Heart left ventricle (tissue), 16 donors: ENCODE results near the gene CRIM1. TPM values are rescaled to one million over a fixed set of nuclear protein-coding genes. Genes with fewer than 3 reads are reported as not detected.

Experiments
- ATAC-seq, 4 donors: fragments of 200-7000 bp; cut with Tn5 transposase; one replicate each; pipeline ENCODE4 v1.9.1; 2020 to 2022; ENCODE audit warnings: moderate library complexity in 4 of 4, mild to moderate bottlenecking in 3 of 4, moderate number of reproducible peaks in 1 of 4
- DNase-seq, 5 donors: peaks; one replicate each; pipeline ENCODE4 v3.0.0-alpha.2; 2020
- H3K27ac ChIP-seq, 12 donors: fragments of 200-600 bp; sonication (generic) in 4 of 12; one replicate each; pipeline versions ENCODE4 v1.5.0 to v1.8.0; 2016 to 2022; ENCODE audit warnings: mild to moderate bottlenecking in 2 of 12
- H3K27me3 ChIP-seq, 9 donors: fragments of 200-600 bp; sonication (generic) in 2 of 9; one replicate each; pipeline versions ENCODE4 v1.5.1 to v1.8.0; 2016 to 2022; ENCODE audit warnings: mild to moderate bottlenecking in 3 of 9
- H3K36me3 ChIP-seq, 9 donors: fragments of 200-600 bp; sonication (generic) in 2 of 9; one replicate each; pipeline versions ENCODE4 v1.5.0 to v1.8.0; 2018 to 2022; ENCODE audit warnings: mild to moderate bottlenecking in 2 of 9
- H3K4me1 ChIP-seq, 12 donors: fragments of 200-600 bp; sonication (generic) in 4 of 12; one replicate each; pipeline versions ENCODE4 v1.5.0 to v1.8.0; 2016 to 2022; ENCODE audit warnings: mild to moderate bottlenecking in 3 of 12
- H3K4me3 ChIP-seq, 12 donors: fragments of 200-600 bp; sonication (generic) in 4 of 12; one replicate each; pipeline versions ENCODE4 v1.5.0 to v1.8.0; 2017 to 2022; ENCODE audit warnings: mild to moderate bottlenecking in 9 of 12, moderate library complexity in 4 of 12
- H3K9me3 ChIP-seq, 12 donors: fragments of 200-600 bp; sonication (generic) in 4 of 12; one replicate each; pipeline versions ENCODE4 v1.5.0 to v1.8.0; 2016 to 2022; ENCODE audit warnings: mild to moderate bottlenecking in 1 of 12
- POLR2A ChIP-seq, 2 donors: fragments of 450-650 bp; IDR thresholded peaks; one replicate each; pipeline ENCODE4 v1.6.1; 2017; ENCODE audit warnings: antibody characterized with exemption in 2 of 2, mild to moderate bottlenecking in 2 of 2, moderate library complexity in 2 of 2
- WGBS, 4 donors: extraction: QIAGEN DNeasy Blood & Tissue Kit in 2 of 4; methylation state at CpG; one replicate each; pipeline versions ENCODE4 v1.1.5 to v1.1.7; 2013 to 2018; 5-methylcytosine and 5-hydroxymethylcytosine counted together
- intact Hi-C, 10 donors: fragments of 100-400 bp; cut with DNase I; formaldehyde crosslinking; loops; one replicate each; pipeline versions ENCODE4 v1.11.1 to v1.14.2; 2022
- polyA plus RNA-seq, 2 donors: library from polyadenylated mRNA; stranded (reverse); fragments of 200-250 nt; gene quantifications; one replicate each; pipeline ENCODE4 v1.2.3, GENCODE V29; 2013
- total RNA-seq, 9 donors: library from RNA; depleted of rRNA in 2 of 9; stranded (reverse); fragments of >200 nt in 2 of 9; fragmentation: NEBNext Ultra II Directional in 3 of 9; extraction: Animal tissue kit (Norgen Biotek cat#: 25700) in 3 of 9; gene quantifications; one replicate each; pipeline versions ENCODE4 v1.1.0 to v1.2.4, GENCODE V29; 2016 to 2023
- TF ChIP-seq, protein P1 (sequence below), 12 donors: fragments of 200-600 bp; sonication (generic) in 4 of 12; IDR thresholded peaks; one replicate each; pipeline versions ENCODE4 v1.5.0 to v1.8.0; 2018 to 2022; ENCODE audit warnings: antibody characterized with exemption in 12 of 12, mild to moderate bottlenecking in 5 of 12
- donor health status: ischemic (EF 13 %, LVEDD 7.1; RV severe dilation, severe dysfunction).
- donor health status: healthy with polysubstance abuse.
- donor health status: DM: no; HTN: yes; CAD: no.
- donor health status: DM: no; HTN: no; CAD: no.
- donor health status: ischemic (EF 25% LVEDD 6.9; RV normal size, moderate dysfunction).
- donor health status: ischemic (EF 25% LVEDD 5.7; RV mildly dilated, moderate dysfunction).
- donor health status: healthy.
- donor health status: DM: yes; HTN: yes; CAD: no.
- donor health status: ischemic (EF 35%, LVEDD 5.7; RV mildly dilated, moderate dysfunction).
- donor health status: nonischemic (EF 11% LVEDD 7.7; RV severe dilation, severe dysfunction).
- donor health status: DM: yes; HTN: yes; CAD: no.
- donor health status: PGD.
- donor health status: ischemic (EF 29% LVEDD 5.4; RV normal size, mild dysfunction).
- donor health status: nonischemic (EF 23%, LVEDD 6.1; RV moderate dilation, normal function).

Gene CRIM1
- total and polyA plus RNA-seq, 11 donors = 14.7 to 120 (median 81.8) TPM

DNA sequence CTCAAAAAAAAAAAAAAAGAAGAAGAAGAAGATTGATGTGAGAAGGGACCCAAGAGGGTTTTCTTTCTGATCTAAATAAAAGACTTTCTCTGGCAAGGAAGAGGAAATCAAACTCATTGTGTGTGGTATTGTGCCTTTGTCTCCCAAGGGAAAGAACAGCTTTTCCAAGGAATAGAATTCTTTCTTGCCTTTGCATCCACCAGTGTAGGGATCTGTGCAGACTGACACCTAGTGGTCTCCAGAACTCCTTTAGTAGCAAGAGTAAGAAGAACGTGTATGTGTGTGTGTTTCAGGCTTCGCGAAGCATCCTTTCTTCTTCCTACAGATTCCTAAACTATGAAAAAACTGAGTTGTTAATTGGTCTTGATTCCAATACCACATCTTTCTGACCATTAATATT is 33.5 kb upstream of the CRIM1 start:
- Histone ChIP-seq H3K4me1 (no peaks in the 10 kb centered on the region), H3K27me3 (no peaks in the 10 kb centered on the region), H3K36me3 (no peaks in the 10 kb centered on the region), H3K4me3 (no peak overlapping the region), H3K9me3 (no peaks in the 10 kb centered on the region), H3K27ac (no peak overlapping the region)
- DNase-seq (no peak), ATAC-seq (peak in 1 of 4 donors; percentile 69)
- WGBS, 4 donors = 42 to 47% (median 45%) methylated on average over 3 of the region's 3 CpGs
- TF ChIP-seq, protein P1, sequence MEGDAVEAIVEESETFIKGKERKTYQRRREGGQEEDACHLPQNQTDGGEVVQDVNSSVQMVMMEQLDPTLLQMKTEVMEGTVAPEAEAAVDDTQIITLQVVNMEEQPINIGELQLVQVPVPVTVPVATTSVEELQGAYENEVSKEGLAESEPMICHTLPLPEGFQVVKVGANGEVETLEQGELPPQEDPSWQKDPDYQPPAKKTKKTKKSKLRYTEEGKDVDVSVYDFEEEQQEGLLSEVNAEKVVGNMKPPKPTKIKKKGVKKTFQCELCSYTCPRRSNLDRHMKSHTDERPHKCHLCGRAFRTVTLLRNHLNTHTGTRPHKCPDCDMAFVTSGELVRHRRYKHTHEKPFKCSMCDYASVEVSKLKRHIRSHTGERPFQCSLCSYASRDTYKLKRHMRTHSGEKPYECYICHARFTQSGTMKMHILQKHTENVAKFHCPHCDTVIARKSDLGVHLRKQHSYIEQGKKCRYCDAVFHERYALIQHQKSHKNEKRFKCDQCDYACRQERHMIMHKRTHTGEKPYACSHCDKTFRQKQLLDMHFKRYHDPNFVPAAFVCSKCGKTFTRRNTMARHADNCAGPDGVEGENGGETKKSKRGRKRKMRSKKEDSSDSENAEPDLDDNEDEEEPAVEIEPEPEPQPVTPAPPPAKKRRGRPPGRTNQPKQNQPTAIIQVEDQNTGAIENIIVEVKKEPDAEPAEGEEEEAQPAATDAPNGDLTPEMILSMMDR (IDR thresholded peaks at IDR 0.05) = peak in 10 of 12 donors; percentile 25 to 54 (median 31)
- no peak for TF ChIP-seq POLR2A (IDR thresholded peaks at IDR 0.05)
- intact Hi-C loops = loop anchor here in 3 of 10 donors (5.0 to 10.0 kb wide), 2 partner anchors 347 to 350 kb away; no protein-coding TSS in a partner anchor

DNA sequence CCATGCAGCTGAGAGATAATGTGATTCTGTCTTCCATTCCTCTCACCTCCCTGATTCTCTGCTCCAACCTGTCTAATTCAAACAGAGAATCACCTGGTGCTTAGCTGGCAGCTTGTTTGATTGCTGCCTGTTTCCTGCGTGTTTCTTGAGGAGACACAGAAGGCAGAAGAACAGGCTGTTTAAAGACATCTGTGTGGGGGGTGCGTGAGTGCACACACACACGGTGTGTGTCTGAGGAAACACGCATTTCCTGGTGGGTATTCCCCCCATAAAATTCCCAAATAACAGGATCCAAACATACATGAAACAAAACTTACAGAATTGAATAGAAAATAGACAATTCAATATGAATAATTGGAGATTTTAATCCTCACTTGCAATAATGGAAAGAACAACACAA is 29.3 kb upstream of the CRIM1 start:
- intact Hi-C loops = loop anchor here in 1 of 10 donors (10.0 kb wide), 1 partner anchor 351 kb away; no protein-coding TSS in a partner anchor
- H3K27me3 ChIP-seq = no peaks in the 10 kb centered on the region
- DNase-seq (no peak), ATAC-seq (no peak)
- H3K4me3 ChIP-seq = no peak overlapping the region
- TF ChIP-seq, protein P1 (IDR thresholded peaks at IDR 0.05) = no peak
- TF ChIP-seq POLR2A (IDR thresholded peaks at IDR 0.05) = no peak
- no peaks in the 10 kb centered on the region for H3K9me3 ChIP-seq
- 46 to 56% (median 53%) methylated on average over 4 of the region's 4 CpGs for whole genome bisulfite sequencing, 4 donors
- H3K36me3 ChIP-seq = no peaks in the 10 kb centered on the region
- H3K4me1 ChIP-seq = no peaks in the 10 kb centered on the region
- no peak overlapping the region for H3K27ac ChIP-seq

DNA sequence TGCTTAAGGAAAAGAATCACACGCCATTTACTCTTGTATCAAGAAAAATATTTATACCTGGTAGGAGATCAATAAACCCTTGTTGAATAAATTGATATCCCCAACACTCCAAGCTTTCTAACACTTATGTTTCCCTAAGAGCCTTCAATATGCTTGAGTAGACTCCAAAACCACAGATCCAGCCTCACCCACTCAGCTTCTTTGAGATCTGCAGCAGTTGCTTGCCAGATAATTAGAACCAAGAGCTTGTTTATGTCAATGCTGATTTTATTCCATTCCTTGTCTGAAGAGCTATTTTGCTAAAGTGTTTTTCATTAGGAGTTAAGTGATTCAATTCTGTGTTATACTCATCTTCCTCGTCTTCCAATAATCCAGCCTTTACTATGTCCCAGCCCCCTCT is 26.3 kb upstream of the CRIM1 start:
- WGBS, 4 donors = 42 to 91% (median 76%) methylated on average over 2 of the region's 2 CpGs
- DNase-seq (no peak), ATAC-seq (no peak)
- Histone ChIP-seq H3K4me3 (no peak overlapping the region), H3K36me3 (no peaks in the 10 kb centered on the region), H3K27ac (no peak overlapping the region), H3K4me1 (no peaks in the 10 kb centered on the region), H3K9me3 (no peaks in the 10 kb centered on the region), H3K27me3 (no peaks in the 10 kb centered on the region)
- intact Hi-C loops = loop anchor here in 1 of 10 donors (10.0 kb wide), 1 partner anchor 354 kb away; no protein-coding TSS in a partner anchor
- TF ChIP-seq POLR2A (IDR thresholded peaks at IDR 0.05) = no peak
- TF ChIP-seq, protein P1 (IDR thresholded peaks at IDR 0.05) = no peak

DNA sequence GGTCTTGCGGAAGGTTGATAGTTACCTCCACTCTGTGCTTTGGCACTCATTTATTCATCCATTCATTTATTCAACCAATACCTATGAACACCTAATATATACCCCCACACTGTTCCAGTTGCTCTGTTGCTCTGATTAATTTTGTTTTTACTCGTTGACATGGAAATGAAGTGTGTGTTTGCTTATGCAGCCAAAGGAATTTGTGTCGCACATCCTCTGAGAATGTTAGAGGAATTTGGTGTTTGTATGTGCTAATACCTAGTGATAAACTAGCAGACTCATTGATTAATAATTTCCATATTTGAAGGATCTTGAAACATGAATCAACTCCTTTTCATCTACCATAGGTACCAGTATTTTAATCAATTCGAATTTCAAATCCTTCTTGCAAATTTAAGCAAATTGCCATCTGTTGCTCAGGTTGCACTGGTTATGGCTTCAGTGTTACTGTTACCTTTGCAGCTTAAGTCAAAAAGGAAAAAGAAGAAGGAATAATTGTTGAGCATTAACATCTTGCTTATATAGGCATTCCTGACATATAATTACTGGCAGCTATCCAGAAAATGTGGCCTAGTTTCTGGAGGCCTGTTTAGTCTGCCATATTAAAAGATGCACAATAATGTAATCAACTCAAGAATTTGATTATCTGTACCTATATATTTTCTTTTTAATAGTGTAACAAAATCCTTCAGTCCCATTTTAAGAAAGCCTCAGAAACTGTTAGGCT is 25.7 kb upstream of the CRIM1 start:
- no peak overlapping the region for H3K27ac ChIP-seq
- H3K9me3 ChIP-seq = no peaks in the 10 kb centered on the region
- no peak for DNase-seq
- no peak overlapping the region for H3K4me3 ChIP-seq
- 74 to 85% (median 83%) methylated on average over 4 of the region's 4 CpGs for WGBS, 4 donors
- TF ChIP-seq, protein P1 (IDR thresholded peaks at IDR 0.05) = no peak
- no peak for TF ChIP-seq POLR2A (IDR thresholded peaks at IDR 0.05)
- no peaks in the 10 kb centered on the region for H3K4me1 ChIP-seq
- intact Hi-C loops = loop anchor here in 1 of 10 donors (10.0 kb wide), 1 partner anchor 355 kb away; no protein-coding TSS in a partner anchor
- no peaks in the 10 kb centered on the region for H3K27me3 ChIP-seq
- no peaks in the 10 kb centered on the region for H3K36me3 ChIP-seq
- no peak for ATAC-seq
